Measurements from ENCODE around the gene KRTAP10-3.

KRTAP10-3 gene

DNA sequence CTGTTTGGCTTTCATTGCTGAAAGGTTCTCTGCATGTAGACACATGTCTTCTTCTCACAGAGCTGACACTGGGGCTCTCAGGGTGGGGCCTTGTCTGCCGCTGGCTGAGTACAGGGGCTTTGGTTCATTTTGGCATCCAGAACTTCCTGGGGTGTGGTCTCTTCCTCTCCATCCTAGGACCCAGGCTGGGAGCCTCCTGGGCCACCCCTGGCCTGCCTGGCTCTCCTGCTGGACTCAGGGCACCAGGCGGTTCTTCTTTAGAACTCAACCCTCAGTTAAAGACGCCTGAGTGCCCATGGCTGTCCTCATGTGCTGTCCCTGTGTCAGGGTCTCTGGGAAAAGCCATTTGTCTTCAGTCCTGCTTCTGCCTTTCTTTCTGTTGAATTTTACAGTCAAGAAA lies 27.3 kb upstream of the KRTAP10-3 start:
- TF ChIP-seq, protein P1, sequence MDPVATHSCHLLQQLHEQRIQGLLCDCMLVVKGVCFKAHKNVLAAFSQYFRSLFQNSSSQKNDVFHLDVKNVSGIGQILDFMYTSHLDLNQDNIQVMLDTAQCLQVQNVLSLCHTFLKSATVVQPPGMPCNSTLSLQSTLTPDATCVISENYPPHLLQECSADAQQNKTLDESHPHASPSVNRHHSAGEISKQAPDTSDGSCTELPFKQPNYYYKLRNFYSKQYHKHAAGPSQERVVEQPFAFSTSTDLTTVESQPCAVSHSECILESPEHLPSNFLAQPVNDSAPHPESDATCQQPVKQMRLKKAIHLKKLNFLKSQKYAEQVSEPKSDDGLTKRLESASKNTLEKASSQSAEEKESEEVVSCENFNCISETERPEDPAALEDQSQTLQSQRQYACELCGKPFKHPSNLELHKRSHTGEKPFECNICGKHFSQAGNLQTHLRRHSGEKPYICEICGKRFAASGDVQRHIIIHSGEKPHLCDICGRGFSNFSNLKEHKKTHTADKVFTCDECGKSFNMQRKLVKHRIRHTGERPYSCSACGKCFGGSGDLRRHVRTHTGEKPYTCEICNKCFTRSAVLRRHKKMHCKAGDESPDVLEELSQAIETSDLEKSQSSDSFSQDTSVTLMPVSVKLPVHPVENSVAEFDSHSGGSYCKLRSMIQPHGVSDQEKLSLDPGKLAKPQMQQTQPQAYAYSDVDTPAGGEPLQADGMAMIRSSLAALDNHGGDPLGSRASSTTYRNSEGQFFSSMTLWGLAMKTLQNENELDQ (tag by site-specific recombination; IDR thresholded peaks at IDR 0.05; ENCODE audit: low read depth), result no peak
- H3K36me3 ChIP-seq (ENCODE audit: control insufficient read depth in 2 of 2, insufficient read depth in 1 of 2, low read length in 2 of 2), result no peaks in the 10 kb centered on the region
- CTCF ChIA-PET, result no interaction called here
- H3K27ac ChIP-seq (ENCODE audit: extremely low read depth, low read depth, low read length), result no peak overlapping the region
- no peaks in the 10 kb centered on the region for H3K4me1 ChIP-seq (ENCODE audit: control insufficient read depth, insufficient read depth, low read length)
- H3K9me3 ChIP-seq (ENCODE audit: control insufficient read depth, insufficient read depth, low read depth, low read length), result peaks cover 2% of the 10 kb centered on the region; the same call in 1 of the 2 replicates
- POLR2A ChIA-PET, result no interaction called here
- no peak overlapping the region for H3K4me3 ChIP-seq (ENCODE audit: low read depth, low read length)

DNA sequence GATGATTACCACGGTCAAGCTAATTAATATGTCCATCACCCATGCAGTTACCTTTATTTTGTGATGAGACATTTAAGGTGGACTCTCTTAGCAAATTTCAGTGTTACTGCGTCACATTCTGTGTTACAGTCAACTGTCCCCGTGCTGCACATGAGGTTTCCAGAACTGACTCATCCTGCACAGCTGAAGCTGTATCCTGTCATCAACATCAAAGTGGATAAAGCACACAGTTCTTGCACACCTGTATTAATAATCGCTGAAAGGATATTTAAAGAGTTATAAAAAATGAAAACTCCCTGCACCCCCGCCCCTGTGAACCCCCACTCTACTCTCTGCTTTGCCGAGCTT lies 25.2 kb upstream of the KRTAP10-3 start:
- Histone ChIP-seq H3K9me3 (ENCODE audit: control insufficient read depth, insufficient read depth, low read depth, low read length) (peaks cover 2% of the 10 kb centered on the region; the same call in 1 of the 2 replicates), H3K4me1 (ENCODE audit: control insufficient read depth, insufficient read depth, low read length) (no peaks in the 10 kb centered on the region), H3K27ac (ENCODE audit: extremely low read depth, low read depth, low read length) (no peak overlapping the region), H3K36me3 (ENCODE audit: control insufficient read depth in 2 of 2, insufficient read depth in 1 of 2, low read length in 2 of 2) (no peaks in the 10 kb centered on the region), H3K4me3 (ENCODE audit: low read depth, low read length) (no peak overlapping the region)
- CTCF ChIA-PET, result interaction anchor here (1.7 kb wide), 1 partner anchor 13 kb away, joined by 7 read pairs; no protein-coding TSS in a partner anchor
- POLR2A ChIA-PET, result no interaction called here
- TF ChIP-seq ZNF214 (tag by site-specific recombination; IDR thresholded peaks at IDR 0.05; ENCODE audit: borderline replicate concordance), result no peak
- no peak for TF ChIP-seq ZNF354C (tag by site-specific recombination; IDR thresholded peaks at IDR 0.05; ENCODE audit: borderline replicate concordance, low read depth)
- TF ChIP-seq ZFP69B (tag by site-specific recombination; IDR thresholded peaks at IDR 0.05), result no peak
- 0 out of 2 replicates have a peak, but pooled peaks have one; percentile 14 for TF ChIP-seq SP7 (tag by site-specific recombination; IDR thresholded peaks at IDR 0.05)
- TF ChIP-seq ZNF473 (tag by site-specific recombination; IDR thresholded peaks at IDR 0.05), result no peak
- no peak for TF ChIP-seq MZF1 (tag by site-specific recombination; IDR thresholded peaks at IDR 0.05; ENCODE audit: borderline replicate concordance)
- 0 out of 2 replicates have a peak, but pooled peaks have one; percentile 11 for TF ChIP-seq ZNF660 (tag by site-specific recombination; IDR thresholded peaks at IDR 0.05)
- TF ChIP-seq ZBTB11 (tag by site-specific recombination; conservative IDR thresholded peaks at IDR 0.05; ENCODE audit: low read depth), result peak; percentile 94
- no peak for TF ChIP-seq ZNF175 (tag by site-specific recombination; IDR thresholded peaks at IDR 0.05)

DNA sequence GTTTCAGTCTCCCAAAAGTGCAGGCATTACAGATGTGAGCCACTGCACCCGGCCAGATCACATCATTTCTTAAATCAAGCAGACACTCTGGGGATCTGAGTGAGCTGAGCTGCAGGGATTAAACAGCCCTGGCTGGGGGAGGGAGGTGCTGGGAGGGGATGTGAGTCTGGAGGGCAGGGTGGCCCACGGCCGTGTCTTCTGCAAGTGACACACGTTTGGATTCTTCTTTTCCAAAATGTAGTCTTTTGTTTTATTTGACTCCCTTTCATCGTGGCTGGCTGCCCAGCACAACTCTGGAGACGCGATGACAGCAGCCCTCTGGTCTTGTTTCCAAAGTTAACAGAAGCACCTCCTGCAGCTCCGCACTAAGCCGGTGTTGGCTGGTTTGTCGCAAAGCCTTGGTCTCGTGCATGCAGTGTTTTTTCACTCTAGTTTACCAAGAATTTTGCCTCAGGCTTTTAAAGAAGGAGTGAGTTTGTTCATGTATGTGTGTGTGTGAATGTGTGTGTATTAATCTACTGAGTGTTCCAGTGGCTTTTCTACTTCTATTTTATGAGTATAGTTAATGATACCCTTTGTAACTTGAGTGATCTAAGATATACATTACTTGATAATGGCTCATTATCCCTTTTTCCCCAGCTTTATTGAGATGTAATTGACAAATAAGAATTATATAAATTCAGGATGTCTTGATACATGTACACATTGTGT lies 24.6 kb upstream of the KRTAP10-3 start:
- peaks cover 2% of the 10 kb centered on the region; the same call in 1 of the 2 replicates for H3K9me3 ChIP-seq (ENCODE audit: control insufficient read depth, insufficient read depth, low read depth, low read length)
- no peak overlapping the region for H3K4me3 ChIP-seq (ENCODE audit: low read depth, low read length)
- H3K27ac ChIP-seq (ENCODE audit: extremely low read depth, low read depth, low read length), result no peak overlapping the region
- CTCF ChIA-PET, result interaction anchor here (1.7 kb wide), 1 partner anchor 13 kb away, joined by 7 read pairs; no protein-coding TSS in a partner anchor
- POLR2A ChIA-PET, result no interaction called here
- no peaks in the 10 kb centered on the region for H3K36me3 ChIP-seq (ENCODE audit: control insufficient read depth in 2 of 2, insufficient read depth in 1 of 2, low read length in 2 of 2)
- H3K4me1 ChIP-seq (ENCODE audit: control insufficient read depth, insufficient read depth, low read length), result no peaks in the 10 kb centered on the region
- TF ChIP-seq WT1 (tag by site-specific recombination; IDR thresholded peaks at IDR 0.05) (peak; percentile 48), BCL11A (tag by site-specific recombination; IDR thresholded peaks at IDR 0.05; ENCODE audit: low read depth) (no peak), TRIM28 (IDR thresholded peaks at IDR 0.05; ENCODE audit: borderline replicate concordance, low read length) (no peak), ZNF404 (tag by site-specific recombination; IDR thresholded peaks at IDR 0.05) (no peak), ZNF621 (tag by site-specific recombination; IDR thresholded peaks at IDR 0.05) (no peak), ZNF175 (tag by site-specific recombination; IDR thresholded peaks at IDR 0.05) (no peak), ZNF10 (tag by site-specific recombination; IDR thresholded peaks at IDR 0.05) (no peak), ZNF350 (tag by site-specific recombination; IDR thresholded peaks at IDR 0.05) (no peak), ZNF600 (tag by site-specific recombination; IDR thresholded peaks at IDR 0.05) (no peak), ZNF426 (tag by site-specific recombination; IDR thresholded peaks at IDR 0.05) (no peak), ZNF266 (tag by site-specific recombination; IDR thresholded peaks at IDR 0.05; ENCODE audit: low read depth) (no peak), YY2 (tag by site-specific recombination; IDR thresholded peaks at IDR 0.05) (no peak), ZNF223 (tag by site-specific recombination; IDR thresholded peaks at IDR 0.05) (no peak)
- TF ChIP-seq, protein P2, sequence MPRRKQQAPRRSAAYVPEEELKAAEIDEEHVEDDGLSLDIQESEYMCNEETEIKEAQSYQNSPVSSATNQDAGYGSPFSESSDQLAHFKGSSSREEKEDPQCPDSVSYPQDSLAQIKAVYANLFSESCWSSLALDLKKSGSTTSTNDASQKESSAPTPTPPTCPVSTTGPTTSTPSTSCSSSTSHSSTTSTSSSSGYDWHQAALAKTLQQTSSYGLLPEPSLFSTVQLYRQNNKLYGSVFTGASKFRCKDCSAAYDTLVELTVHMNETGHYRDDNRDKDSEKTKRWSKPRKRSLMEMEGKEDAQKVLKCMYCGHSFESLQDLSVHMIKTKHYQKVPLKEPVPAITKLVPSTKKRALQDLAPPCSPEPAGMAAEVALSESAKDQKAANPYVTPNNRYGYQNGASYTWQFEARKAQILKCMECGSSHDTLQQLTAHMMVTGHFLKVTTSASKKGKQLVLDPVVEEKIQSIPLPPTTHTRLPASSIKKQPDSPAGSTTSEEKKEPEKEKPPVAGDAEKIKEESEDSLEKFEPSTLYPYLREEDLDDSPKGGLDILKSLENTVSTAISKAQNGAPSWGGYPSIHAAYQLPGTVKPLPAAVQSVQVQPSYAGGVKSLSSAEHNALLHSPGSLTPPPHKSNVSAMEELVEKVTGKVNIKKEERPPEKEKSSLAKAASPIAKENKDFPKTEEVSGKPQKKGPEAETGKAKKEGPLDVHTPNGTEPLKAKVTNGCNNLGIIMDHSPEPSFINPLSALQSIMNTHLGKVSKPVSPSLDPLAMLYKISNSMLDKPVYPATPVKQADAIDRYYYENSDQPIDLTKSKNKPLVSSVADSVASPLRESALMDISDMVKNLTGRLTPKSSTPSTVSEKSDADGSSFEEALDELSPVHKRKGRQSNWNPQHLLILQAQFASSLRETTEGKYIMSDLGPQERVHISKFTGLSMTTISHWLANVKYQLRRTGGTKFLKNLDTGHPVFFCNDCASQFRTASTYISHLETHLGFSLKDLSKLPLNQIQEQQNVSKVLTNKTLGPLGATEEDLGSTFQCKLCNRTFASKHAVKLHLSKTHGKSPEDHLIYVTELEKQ (tag by site-specific recombination; IDR thresholded peaks at IDR 0.05; ENCODE audit: borderline replicate concordance), result no peak
